A204.1 (cell line): ENCODE results near the gene KCNIP1.
"Not testable (repeated sequence)": the region's sequence is repeated elsewhere in the genome, so short reads cannot be mapped to it uniquely, and the experiment has no call there.

ENCODE experiments used
- FAIRE-seq: peaks from 2 replicates; lab custom pipeline; 2012; peaks lifted over from hg19 to GRCh38; lab: Jason Lieb, UNC

KCNIP1 gene

DNA sequence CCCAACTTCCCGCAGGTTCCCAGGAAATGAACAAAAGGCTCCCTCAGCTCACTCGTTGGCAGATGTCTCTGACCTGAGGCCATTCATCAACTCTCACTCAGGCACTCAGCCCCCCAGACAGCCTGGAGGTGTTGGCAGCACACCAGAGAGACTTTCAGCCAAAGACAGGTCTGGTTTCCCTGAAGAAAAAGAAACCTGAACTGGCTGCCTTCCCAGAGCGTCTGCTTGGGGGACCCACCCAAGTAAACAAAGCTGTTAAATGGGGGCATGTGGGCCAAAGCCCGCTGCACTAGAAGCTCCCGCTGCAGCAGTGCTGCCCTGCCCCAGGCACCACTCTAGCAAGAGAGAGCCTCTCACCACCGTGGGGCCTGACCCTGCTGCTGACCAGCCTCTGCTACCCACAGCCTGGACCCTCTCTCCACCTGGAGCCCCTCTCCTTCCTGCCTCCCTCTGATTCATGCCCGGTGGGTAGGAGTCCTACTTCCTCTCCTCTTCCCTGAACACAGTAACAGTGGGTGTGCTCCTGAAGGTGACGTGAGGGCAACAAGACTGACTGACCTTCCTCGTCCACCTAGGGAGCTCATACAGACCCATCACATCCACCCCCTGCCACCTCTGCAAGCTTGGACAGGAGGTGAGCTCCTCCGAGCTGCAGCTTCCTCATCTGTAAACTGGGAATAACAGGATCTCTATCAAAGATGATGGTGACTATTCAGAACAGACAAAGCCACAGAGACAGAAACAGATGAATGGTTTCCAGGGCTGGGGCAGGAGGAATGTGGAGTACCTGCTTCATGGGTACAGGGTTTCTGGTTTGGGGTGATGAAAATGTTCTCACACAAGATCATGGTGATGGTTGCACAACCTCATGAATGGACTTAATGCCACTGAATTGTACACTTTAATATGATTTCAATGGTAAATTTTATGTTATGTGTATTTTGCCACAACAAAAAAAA, 248.7 kb downstream of the KCNIP1 start:
- no peak for FAIRE-seq

DNA sequence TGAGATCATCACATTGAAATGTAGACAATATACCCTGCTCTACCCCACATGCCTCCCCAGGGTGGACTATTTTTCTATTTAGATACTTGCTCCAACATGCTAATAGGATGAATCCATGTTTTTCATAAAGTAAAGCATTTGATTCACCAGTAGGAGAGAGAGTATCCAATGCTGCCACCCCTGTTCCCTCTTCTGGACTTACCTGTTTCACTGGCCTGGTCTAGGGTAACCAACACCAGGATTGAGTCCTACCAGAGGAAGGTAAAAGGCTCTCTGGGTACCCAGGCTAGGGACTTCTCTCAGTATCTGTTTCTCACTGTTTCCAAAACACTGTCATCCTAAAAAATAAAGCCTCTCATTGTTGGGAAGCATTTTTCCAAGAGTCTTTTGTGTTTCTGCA, 249.5 kb downstream of the KCNIP1 start:
- no peak for FAIRE-seq

DNA sequence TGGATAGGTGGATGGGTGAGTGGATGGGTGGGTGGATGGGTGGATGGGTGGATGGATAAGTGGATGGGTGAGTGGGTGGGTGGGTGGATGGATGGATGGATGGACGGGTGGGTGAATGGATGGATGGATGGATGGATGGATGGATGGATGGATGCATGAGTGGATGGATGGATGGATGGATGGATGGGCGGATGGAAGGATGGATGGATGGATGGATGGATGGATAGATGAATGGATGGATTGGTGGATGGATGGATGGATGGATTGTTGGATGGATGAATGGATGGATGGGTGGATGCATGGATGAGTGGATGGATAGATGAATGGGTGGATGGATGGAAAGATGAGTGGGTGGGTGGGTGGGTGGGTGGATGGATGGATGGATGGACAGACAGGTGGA, 250.7 kb downstream of the KCNIP1 start:
- not testable (repeated sequence) for FAIRE-seq

GRCh38 chr5:170755679-170756456, 252.0 kb downstream of the KCNIP1 start:
- no peak for FAIRE-seq

DNA sequence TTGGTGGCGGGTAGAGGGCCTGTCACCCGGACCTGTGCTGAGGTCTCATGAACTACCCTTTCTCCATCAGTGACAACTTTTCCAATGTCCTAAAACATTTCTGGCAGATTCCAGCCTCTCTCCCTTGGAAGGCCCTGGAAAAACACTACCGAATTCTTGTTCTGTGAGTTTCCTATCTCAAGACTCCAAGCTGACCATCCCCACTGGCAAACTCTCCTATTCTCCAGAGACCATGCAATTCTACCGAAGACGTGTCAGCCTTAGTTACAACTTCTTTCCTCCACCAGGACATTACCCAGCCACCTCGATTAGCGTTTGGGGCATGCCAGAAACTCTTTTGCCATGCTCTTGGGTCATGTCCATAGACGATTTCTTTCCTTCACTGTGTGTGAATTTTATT, 252.9 kb downstream of the KCNIP1 start:
- FAIRE-seq, result no peak

GRCh38 chr5:170757182-170757601, 253.4 kb downstream of the KCNIP1 start:
- FAIRE-seq, result no peak

DNA sequence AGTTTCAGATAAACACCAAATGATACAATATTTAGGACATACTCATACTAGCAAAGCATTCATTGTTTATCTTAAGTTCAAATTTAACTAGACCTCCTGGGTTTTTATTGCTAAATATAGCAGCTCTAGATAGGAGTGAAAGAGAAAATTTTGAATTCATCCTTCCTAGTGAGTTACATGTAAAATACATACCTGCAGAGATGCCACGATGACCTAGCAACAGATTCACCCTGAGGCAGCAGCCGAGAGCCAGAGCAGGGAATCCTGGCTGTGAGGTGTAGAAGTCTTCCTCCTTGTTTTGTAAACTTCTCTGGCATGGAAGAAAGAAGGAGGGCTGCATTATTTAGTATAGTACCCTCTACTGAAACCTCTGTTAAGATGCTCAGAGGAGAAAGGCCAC, 253.8 kb downstream of the KCNIP1 start:
- no peak for FAIRE-seq

DNA sequence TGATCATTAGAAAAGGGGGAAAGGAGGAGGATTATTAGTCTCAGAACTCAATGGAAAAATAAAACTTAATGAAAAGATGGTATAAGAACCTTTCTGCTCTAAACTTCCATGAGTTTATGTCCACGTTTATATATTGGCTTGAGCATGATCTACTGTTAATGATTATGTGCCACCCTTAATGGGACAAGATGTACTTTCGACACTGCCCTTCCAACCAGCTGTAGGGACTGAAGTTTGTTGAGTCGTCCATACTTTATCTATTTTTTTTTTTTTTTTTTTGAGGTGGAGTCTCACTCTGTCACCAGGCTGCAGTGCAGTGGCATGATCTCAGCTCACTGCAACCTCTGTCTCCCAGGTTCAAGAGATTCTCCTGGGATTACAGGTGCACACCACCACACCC, 254.7 kb downstream of the KCNIP1 start:
- no peak for FAIRE-seq

DNA sequence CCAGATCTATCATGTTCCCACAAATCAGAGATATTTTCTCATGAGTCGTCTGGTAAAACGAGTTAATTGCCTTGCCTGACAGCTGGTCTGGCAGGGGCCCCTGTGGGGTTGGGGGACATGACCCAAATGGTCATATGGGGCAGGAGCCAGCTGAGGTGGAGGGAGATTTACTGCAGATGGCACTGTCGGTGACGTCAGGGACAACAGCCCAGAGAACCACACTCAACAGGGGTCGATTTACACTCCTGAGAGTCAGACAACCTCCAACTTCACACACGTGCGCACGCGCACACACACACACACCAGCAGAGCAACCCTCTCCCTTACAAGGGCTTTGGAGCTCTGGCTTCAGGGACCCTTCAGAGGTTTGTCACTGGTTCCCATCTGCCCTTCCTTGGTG, 256.3 kb downstream of the KCNIP1 start:
- no peak for FAIRE-seq

GRCh38 chr5:170761048-170761707, 257.4 kb downstream of the KCNIP1 start:
- FAIRE-seq, result no peak

DNA sequence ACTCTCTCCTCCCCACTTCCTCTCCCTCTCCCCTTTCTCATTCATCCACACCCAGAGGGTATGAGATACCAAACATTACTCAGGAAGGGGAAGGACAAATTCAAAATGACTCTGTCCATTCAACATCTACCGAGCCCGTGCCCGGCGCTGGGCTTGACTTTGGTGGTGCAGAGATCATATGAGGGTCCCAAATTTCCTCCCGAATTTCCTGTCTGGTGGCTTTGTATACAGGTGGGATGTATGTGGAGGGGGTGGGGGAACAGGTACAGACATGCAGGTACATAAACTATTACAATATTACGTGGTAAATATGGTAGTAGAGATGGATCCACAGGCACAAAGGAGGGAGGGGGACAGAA, 257.9 kb downstream of the KCNIP1 start:
- FAIRE-seq, result no peak

DNA sequence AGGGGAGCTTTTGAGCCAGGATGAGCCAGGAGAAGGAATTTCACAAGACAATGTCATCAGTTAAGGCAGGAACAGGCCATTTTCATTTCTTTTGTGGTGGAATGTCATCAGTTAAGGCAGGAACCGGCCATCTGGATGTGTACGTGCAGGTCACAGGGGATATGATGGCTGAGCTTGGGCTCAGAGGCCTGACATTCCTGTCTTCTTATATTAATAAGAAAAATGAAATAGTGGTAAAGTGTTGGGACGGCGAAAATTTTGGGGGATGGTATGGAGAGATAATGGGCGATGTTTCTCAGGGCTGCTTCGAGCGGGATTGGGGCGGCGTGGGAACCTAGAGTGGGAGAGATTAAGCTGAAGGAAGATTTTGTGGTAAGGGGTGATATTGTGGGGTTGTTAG, 258.5 kb downstream of the KCNIP1 start:
- FAIRE-seq, result not testable (repeated sequence)

DNA sequence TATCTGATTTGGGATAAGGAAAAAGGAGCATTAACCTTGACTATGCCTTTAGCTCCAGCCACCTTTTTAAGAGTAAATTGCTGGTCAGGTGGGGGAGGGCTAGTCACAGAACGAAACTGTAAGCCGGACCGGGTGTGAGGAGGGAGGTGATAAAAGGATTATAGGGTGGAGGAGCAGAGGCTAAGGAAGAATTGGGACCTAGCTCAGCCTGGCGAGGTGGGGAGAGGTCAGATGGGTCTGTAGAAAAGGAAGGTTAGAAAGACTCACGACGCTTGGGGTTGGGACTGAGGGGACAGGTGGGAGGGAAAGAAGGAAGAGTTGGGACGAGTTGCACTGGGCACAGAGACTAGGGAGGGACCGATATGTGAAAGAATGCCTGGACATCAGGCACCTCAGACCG, 262.0 kb downstream of the KCNIP1 start:
- FAIRE-seq, result not testable (repeated sequence)

DNA sequence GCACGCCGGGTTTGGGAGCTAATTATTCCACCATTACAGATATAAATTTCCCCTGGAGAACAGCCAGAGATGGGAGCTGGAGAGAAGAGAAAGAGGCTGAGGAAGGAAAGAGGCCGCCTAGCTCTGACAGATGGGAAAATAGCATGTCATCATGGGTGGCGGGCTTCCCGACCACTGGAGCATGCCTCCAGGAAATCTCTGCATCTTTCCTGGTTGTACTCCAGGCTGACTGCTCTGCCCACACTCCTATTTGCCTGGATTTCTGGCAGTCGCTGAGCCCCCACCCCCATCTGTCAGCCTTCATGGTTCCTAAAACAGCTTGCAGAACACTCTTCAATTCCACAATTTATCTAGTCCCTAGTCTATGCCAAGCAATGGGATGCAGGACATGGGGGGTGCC, 265.4 kb downstream of the KCNIP1 start:
- FAIRE-seq, result no peak

GRCh38 chr5:170769898-170770416, 266.1 kb downstream of the KCNIP1 start:
- no peak for FAIRE-seq

DNA sequence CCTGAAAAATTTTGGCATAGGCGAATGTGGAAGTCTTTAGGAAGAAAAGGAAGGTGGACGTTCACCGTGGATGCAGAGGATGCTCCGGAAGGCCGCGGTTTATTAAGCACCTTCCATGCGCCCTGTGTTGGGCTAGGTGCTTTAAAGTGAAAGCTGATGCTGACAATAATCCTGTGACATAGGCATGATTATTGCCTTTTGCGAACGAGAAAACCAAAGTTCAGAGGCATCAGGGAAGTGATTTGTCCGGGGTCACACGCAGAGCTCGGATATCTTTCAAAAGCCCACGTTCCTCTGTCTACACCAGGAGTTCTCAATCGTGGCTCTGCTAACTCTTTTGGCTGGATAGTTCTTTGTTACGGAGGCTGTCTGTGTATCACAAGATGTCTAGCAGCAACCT, 267.7 kb downstream of the KCNIP1 start:
- no peak for FAIRE-seq

DNA sequence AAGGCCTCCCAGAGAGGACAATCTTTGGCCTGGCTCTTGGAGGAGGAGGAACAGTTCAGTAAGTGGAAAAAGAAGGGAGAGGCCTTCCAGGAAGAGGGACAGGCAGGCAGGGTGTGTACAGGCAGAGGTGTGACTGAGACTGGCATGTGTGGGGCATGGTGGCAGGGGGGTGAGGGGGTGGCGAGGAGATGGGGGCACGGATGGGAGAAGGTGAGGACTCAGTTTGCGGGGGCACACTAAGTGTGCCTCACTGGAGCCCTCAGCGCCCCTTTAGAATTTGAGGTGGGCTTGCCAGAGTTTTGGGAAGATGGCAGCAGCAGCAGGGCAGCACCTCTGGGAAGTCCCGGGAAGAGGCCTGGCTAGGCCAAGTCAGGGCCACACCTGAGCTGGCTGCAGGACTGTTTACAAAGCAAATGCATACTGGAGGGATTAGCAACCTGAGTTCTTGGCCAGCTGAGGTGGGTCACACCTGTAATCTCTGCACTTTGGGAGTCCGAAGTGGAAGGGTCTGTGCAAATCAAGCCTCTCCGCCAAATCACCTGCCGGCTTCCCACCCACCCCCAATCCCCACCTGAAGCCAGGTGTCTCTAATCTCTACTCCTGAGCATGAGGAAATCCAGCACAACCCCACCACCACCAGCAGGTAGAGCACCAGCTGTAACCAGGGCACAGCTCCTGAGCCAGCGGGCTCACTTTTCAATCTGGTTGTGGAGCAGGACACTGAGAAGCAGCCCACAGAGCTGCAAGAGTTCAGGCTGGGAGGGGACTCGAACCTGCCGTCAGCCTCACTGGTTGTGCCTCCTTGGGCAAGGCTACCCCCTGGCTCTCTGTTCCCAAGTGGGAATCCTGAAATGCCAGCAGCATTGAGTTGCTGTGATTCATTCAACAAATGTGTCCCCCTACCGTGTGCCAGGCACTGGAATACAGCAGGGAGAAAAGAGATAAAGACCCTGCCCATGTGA, 269.5 kb downstream of the KCNIP1 start:
- FAIRE-seq, result no peak

- no peak for FAIRE-seq
Measured at GRCh38 chr5:170774831-170775230, 271.0 kb downstream of the KCNIP1 start.

- FAIRE-seq, result no peak
Measured at GRCh38 chr5:170781946-170782345, 278.1 kb downstream of the KCNIP1 start.

- no peak for FAIRE-seq
Measured at GRCh38 chr5:170782438-170782837, 278.6 kb downstream of the KCNIP1 start.

DNA sequence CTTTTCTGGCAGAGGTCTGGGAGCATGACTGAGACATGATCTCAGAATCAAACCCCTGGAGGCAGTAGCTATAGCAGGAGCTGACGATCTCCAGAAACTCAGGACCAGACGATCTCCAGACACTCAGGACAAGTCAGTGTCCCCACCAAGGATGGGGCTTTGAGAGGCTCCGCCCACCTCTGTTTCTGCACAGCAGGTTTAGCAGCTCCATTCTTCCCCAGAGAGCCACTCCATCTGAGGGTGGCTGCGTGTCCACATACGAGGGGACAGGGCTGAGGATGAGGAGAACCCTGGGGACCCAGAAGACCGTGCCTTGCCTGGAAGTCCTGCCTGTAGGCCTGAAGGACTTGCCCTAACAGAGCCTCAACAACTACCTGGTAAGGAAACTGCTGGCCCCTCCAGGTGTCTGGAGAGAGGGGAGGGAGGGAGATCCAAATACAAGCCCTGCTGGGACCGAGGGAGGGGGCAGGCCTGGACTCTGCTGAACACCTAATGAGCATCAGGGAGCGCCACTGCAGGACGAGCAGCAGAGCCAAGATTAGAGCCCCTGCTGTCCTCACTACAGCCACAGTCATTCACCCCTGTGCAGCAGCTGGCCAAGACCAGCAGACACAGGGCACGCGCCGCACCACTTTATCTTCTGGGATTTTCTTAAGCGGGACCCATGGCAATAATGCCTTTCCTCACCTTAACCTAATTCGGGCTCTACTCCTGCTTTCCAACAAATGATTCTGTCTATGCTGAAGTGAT, 279.9 kb downstream of the KCNIP1 start, which contains the start of gene GABRP:
TSS of gene GABRP (plus strand) at position 228 of the 750 bp plus-strand sequence. CDS start 4,891 bp downstream, outside the sequence.
- no peak for FAIRE-seq
